Ovary (tissue), 9 donors: Measurements from ENCODE around the gene GNB1. TPM values are rescaled to one million over a fixed set of nuclear protein-coding genes. Genes with fewer than 3 reads are reported as not detected.

Source experiments
- DNase-seq, 5 donors: peaks; one replicate each; pipeline ENCODE4 v3.0.0-alpha.2; 2019 to 2020
- H3K27ac ChIP-seq, 2 donors: fragments of 200-600 bp; one replicate each; pipeline versions ENCODE4 v1.5.1 to v1.8.0; 2019 to 2022
- H3K27me3 ChIP-seq: fragments of 200-600 bp; one replicate; pipeline ENCODE4 v1.8.0; 2022
- H3K36me3 ChIP-seq: fragments of 200-600 bp; sonication (generic); one replicate; pipeline ENCODE4 v1.5.1; 2019
- H3K4me1 ChIP-seq: one replicate; pipeline ENCODE4 v1.8.1; 2013; ENCODE audit warnings: mild to moderate bottlenecking, moderate library complexity; ENCODE audit not compliant: insufficient read depth
- H3K4me3 ChIP-seq: fragments of 200-600 bp; sonication (generic); one replicate; pipeline ENCODE4 v1.5.1; 2017
- H3K9me3 ChIP-seq, 2 donors: fragments of 200-600 bp in 1 of 2; sonication (generic) in 1 of 2; one replicate each; pipeline versions ENCODE4 v1.5.1 to v1.8.1; 2013 to 2019; ENCODE audit warnings: mild to moderate bottlenecking in 1 of 2, moderate library complexity in 1 of 2
- CTCF ChIP-seq, 3 donors: fragments of 450-650 bp in 2 of 3; fragments of 200-600 bp in 1 of 3; IDR thresholded peaks; one replicate each; pipeline versions ENCODE4 v1.5.1 to v1.8.0; 2016 to 2022; ENCODE audit warnings: antibody characterized with exemption in 3 of 3, mild to moderate bottlenecking in 1 of 3
- EP300 ChIP-seq: sonication (generic); formaldehyde crosslinking; IDR thresholded peaks from one replicate; pipeline ENCODE4 v1.6.1; 2017; ENCODE audit warnings: antibody characterized with exemption
- POLR2A ChIP-seq: fragments of 450-650 bp; IDR thresholded peaks from one replicate; pipeline ENCODE4 v1.6.1; 2017; ENCODE audit warnings: antibody characterized with exemption, mild to moderate bottlenecking, moderate library complexity
- WGBS, 3 donors: extraction: QIAGEN DNeasy Blood & Tissue Kit in 1 of 3; methylation state at CpG; one replicate each; pipeline versions ENCODE4 v1.1.5 to v1.1.7; 2013 to 2017; 5-methylcytosine and 5-hydroxymethylcytosine counted together
- intact Hi-C, 4 donors: fragments of 100-400 bp; cut with DNase I; formaldehyde crosslinking; loops; one replicate each; pipeline versions ENCODE4 v1.11.0 to v1.15.1; 2022 to 2023
- polyA plus RNA-seq, 2 donors: library from polyadenylated mRNA; stranded (reverse); fragments of 200-250 nt in 1 of 2; fragments of 350-450 nt in 1 of 2; fragmentation: Illumina TruSeq in 1 of 2; extraction: RNeasy Lipid Tissue Mini Kit (QIAGEN cat#74804) in 1 of 2; gene quantifications; one replicate each; pipeline ENCODE4 v1.2.3, GENCODE V29; 2013 to 2014
- total RNA-seq, 7 donors: library from RNA; depleted of rRNA in 2 of 7; stranded (reverse); fragments of >200 nt in 2 of 7; fragmentation: NEBNext Ultra II Directional in 3 of 7; extraction: Animal tissue kit (Norgen Biotek cat#: 25700) in 3 of 7; gene quantifications; one replicate each; pipeline versions ENCODE4 v1.1.0 to v1.2.4, GENCODE V29; 2016 to 2023
- donor health status: DM: no; HTN: no; CAD: no; lungs with moderate emphysema.
- donor health status: DM: no; HTN: no; CAD: no.
- donor health status: Bipolar disorder and iron deficiency.
- donor health status: DM: yes; HTN: yes; CAD: no.
- donor health status: DM: no; HTN: no; CAD: no.
- donor health status: DM: yes; HTN: yes; CAD: no.

Gene GNB1
- total and polyA plus RNA-seq, 9 donors, result 92.9 to 314 (median 255) TPM

DNA sequence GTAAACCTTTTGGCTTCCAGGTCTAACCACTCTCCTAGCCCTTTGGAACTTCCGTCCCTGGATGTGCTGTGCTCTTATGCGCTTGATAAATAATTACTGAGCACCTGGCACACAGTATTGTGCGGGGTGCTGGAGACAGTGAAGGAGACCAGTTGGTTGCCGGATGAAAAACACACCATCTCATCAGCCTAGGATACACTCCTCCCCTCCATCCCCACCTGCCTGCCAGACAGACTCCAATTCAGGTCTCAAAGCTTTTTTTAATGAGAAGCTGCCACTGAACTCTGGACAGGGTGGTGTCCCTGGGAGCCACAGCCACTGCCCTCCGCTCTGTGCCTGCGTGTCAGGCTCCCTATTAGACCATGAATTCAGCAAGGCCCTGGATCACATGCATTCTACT is 9.2 kb downstream of the GNB1 start:
- no peak for DNase-seq
- TF ChIP-seq POLR2A, result no peak
- TF ChIP-seq CTCF (IDR thresholded peaks at IDR 0.05), result no peak
- TF ChIP-seq EP300, result no peak
- Histone ChIP-seq H3K4me1 (peaks cover 24% of the 10 kb centered on the region), H3K4me3 (no peak overlapping the region), H3K9me3 (no peaks in the 10 kb centered on the region), H3K27me3 (no peaks in the 10 kb centered on the region), H3K36me3 (no peaks in the 10 kb centered on the region), H3K27ac (no peak overlapping the region)
- 76 to 82% (median 79%) methylated on average over 6 of the region's 6 CpGs for WGBS, 3 donors
- intact Hi-C loops, result no loop called here

- TF ChIP-seq POLR2A, result no peak
- TF ChIP-seq EP300, result no peak
- TF ChIP-seq CTCF (IDR thresholded peaks at IDR 0.05), result no peak
- Histone ChIP-seq H3K9me3 (no peaks in the 10 kb centered on the region), H3K36me3 (no peaks in the 10 kb centered on the region), H3K27ac (no peak overlapping the region), H3K27me3 (no peaks in the 10 kb centered on the region), H3K4me3 (no peak overlapping the region), H3K4me1 (peaks cover 27% of the 10 kb centered on the region)
- DNase-seq, result no peak
- intact Hi-C loops, result no loop called here
- WGBS, 3 donors, result 37 to 44% (median 37%) methylated on average over 13 of the region's 13 CpGs
Observed at GRCh38 chr1:1880617-1881312, 10.1 kb downstream of the GNB1 start.

- WGBS, 3 donors, result 91 to 94% (median 94%) methylated on average over 5 of the region's 5 CpGs
- Histone ChIP-seq H3K9me3 (no peaks in the 10 kb centered on the region), H3K36me3 (no peaks in the 10 kb centered on the region), H3K4me3 (no peak overlapping the region), H3K27ac (no peak overlapping the region), H3K4me1 (peaks cover 27% of the 10 kb centered on the region), H3K27me3 (no peaks in the 10 kb centered on the region)
- no peak for TF ChIP-seq CTCF (IDR thresholded peaks at IDR 0.05)
- TF ChIP-seq EP300, result no peak
- TF ChIP-seq POLR2A, result no peak
- DNase-seq, result no peak
- intact Hi-C loops, result no loop called here
Observed at GRCh38 chr1:1879942-1880341, 10.9 kb downstream of the GNB1 start.

DNA sequence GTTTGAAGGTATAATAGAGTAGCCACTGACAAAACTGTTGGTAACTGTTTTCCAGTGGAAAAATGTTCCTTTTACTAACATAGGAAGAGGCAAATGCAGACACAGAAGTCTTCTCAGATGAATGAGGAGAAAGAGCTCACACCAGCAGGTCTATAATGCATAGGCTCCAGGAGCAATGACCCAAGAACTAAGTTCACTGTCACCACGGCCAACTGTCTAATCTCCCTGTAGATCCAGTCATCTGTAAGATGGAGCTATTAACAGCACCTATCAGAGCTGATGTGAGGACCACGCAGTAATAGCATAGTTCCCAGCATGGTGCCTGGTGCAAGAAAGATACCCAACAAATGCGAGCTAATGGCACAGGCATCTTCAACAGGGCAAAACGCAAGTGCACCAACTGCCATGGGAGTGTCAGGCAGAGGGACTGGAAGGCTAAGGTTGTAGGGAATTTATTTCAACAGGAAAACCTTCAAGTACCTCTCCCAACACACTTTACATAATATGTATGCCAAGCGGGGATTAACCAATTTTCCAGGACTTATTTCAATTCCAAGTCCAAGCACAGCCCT is 12.9 kb downstream of the GNB1 start:
- TF ChIP-seq POLR2A, result no peak
- TF ChIP-seq EP300, result no peak
- TF ChIP-seq CTCF (IDR thresholded peaks at IDR 0.05), result no peak
- no peaks in the 10 kb centered on the region for H3K36me3 ChIP-seq

More for the DNA sequence above, 12.9 kb downstream of the GNB1 start:
- no peak overlapping the region for H3K27ac ChIP-seq
- no peak overlapping the region for H3K4me3 ChIP-seq
- intact Hi-C loops, result no loop called here
- H3K27me3 ChIP-seq, result no peaks in the 10 kb centered on the region
- H3K9me3 ChIP-seq, result no peaks in the 10 kb centered on the region
- peaks cover 32% of the 10 kb centered on the region for H3K4me1 ChIP-seq
- no peak for DNase-seq
- 85 to 89% (median 86%) methylated on average over 5 of the region's 5 CpGs for WGBS, 3 donors
